H1 (cell line): ENCODE measurements around the gene LY6G6D. TPM values are rescaled to one million over a fixed set of nuclear protein-coding genes. Genes with fewer than 3 reads are reported as not detected.

Experiments
- CTCF ChIA-PET: fragments of 300-600 bp; sonication (Branson Sonifier 250); formaldehyde crosslinking; loops from one replicate; lab custom pipeline; 2021; ENCODE audit not compliant: partially characterized antibody; lab: Charles Lee
- POLR2A ChIA-PET: fragments of 300-600 bp; sonication (Branson Sonifier 250); formaldehyde crosslinking; loops from one replicate; lab custom pipeline; 2021; ENCODE audit warnings: inconsistent platforms; ENCODE audit not compliant: partially characterized antibody; lab: Charles Lee
- DNase-seq, 2 experiments: peaks; one replicate each; pipeline versions ENCODE4 v3.0.0 to v3.0.0-alpha.2; 2010 to 2022; ENCODE audit warnings: low spot score in 2 of 2, low read depth in 1 of 2, mixed read lengths in 1 of 2
- FAIRE-seq: peaks from 2 replicates; lab custom pipeline; 2011; peaks lifted over from hg19 to GRCh38; lab: Jason Lieb, UNC
- H2AFZ ChIP-seq: 2 replicates; pipeline ENCODE4 v1.8.1; 2012; ENCODE audit warnings: low read length, inconsistent platforms
- H2AK5ac ChIP-seq: 2 replicates; pipeline ENCODE4 v1.6.1; 2013; ENCODE audit warnings: low read depth, low read length
- H2BK120ac ChIP-seq: replicated peaks from 2 replicates; pipeline ENCODE3; 2013; ENCODE audit warnings: low read depth, low read length, inconsistent platforms
- H2BK12ac ChIP-seq: 2 replicates; pipeline ENCODE4 v1.6.1; 2013; ENCODE audit warnings: low read depth, low read length
- H2BK15ac ChIP-seq: 2 replicates; pipeline ENCODE4 v1.6.1; 2013; ENCODE audit warnings: low read length
- H2BK20ac ChIP-seq: 2 replicates; pipeline ENCODE4 v1.6.1; 2013; ENCODE audit warnings: low read length
- H2BK5ac ChIP-seq: 2 replicates; pipeline ENCODE4 v1.6.1; 2013; ENCODE audit warnings: low read depth, low read length
- H3K14ac ChIP-seq: 2 replicates; pipeline ENCODE4 v1.6.1; 2013; ENCODE audit warnings: inconsistent platforms; ENCODE audit not compliant: insufficient read length
- H3K18ac ChIP-seq: 2 replicates; pipeline ENCODE4 v1.6.1; 2013; ENCODE audit warnings: low read length; ENCODE audit errors: extremely low read depth
- H3K23ac ChIP-seq: 2 replicates; pipeline ENCODE4 v1.6.1; 2013; ENCODE audit warnings: inconsistent platforms; ENCODE audit not compliant: insufficient read length
- H3K23me2 ChIP-seq: 2 replicates; pipeline ENCODE4 v1.6.1; 2013; ENCODE audit warnings: low read depth, low read length
- H3K27ac ChIP-seq: 2 replicates; pipeline ENCODE4 v1.6.1; 2011; ENCODE audit warnings: low read depth, low read length, inconsistent platforms
- H3K27me3 ChIP-seq, 4 experiments: replicated peaks in 1 of 4; 1 replicate in 1 of 4; 2 replicates in 3 of 4; pipeline versions ENCODE4 v1.6.1 to v1.8.1; 2011 to 2013; ENCODE audit warnings: low read length in 3 of 4, mild to moderate bottlenecking in 3 of 4, inconsistent platforms in 2 of 4, mixed read lengths in 2 of 4, moderate library complexity in 1 of 4; ENCODE audit not compliant: control insufficient read depth in 3 of 4, insufficient read depth in 3 of 4; ENCODE audit errors: extremely low read depth in 1 of 4
- H3K36me3 ChIP-seq, 4 experiments: 2 replicates each; pipeline versions ENCODE4 v1.6.1 to v1.8.1; 2011 to 2013; ENCODE audit warnings: mild to moderate bottlenecking in 4 of 4, low read length in 3 of 4, moderate library complexity in 2 of 4, control low read depth in 1 of 4, inconsistent platforms in 1 of 4; ENCODE audit not compliant: insufficient read depth in 4 of 4, control insufficient read depth in 2 of 4
- H3K4ac ChIP-seq: replicated peaks from 2 replicates; pipeline ENCODE3; 2013; ENCODE audit warnings: low read length, low read depth, mixed read lengths, inconsistent platforms; ENCODE audit not compliant: insufficient read length
- H3K4me1 ChIP-seq, 4 experiments: replicated peaks in 1 of 4; 1 replicate in 1 of 4; 2 replicates in 3 of 4; pipeline versions ENCODE4 v1.6.1 to v1.8.1; 2011 to 2013; ENCODE audit warnings: low read length in 3 of 4, inconsistent platforms in 2 of 4, mixed read lengths in 1 of 4; ENCODE audit not compliant: insufficient read depth in 4 of 4, control insufficient read depth in 3 of 4
- H3K4me2 ChIP-seq, 2 experiments: 2 replicates each; pipeline versions ENCODE4 v1.6.1 to v1.8.1; 2011 to 2013; ENCODE audit warnings: low read depth in 2 of 2, low read length in 2 of 2, control low read depth in 1 of 2, inconsistent platforms in 1 of 2, mild to moderate bottlenecking in 1 of 2; ENCODE audit not compliant: insufficient read depth in 1 of 2
- H3K4me3 ChIP-seq, 4 experiments: fragments of 200-600, 300-600 bp in 1 of 4; sonication (generic), shearing (Covaris generic), sonication (Bioruptor Twin) in 1 of 4; 2 replicates each; pipeline versions ENCODE4 v1.5.1 to v1.8.1; 2011 to 2016; ENCODE audit warnings: low read length in 4 of 4, low read depth in 3 of 4, control low read depth in 2 of 4, inconsistent platforms in 2 of 4, mild to moderate bottlenecking in 2 of 4, mixed read lengths in 1 of 4, moderate library complexity in 1 of 4; ENCODE audit not compliant: insufficient read depth in 2 of 4; ENCODE audit errors: extremely low read depth in 1 of 4
- H3K56ac ChIP-seq: replicated peaks from 2 replicates; pipeline ENCODE3; 2013; ENCODE audit warnings: low read depth, mild to moderate bottlenecking, mixed read lengths, low read length, inconsistent platforms; ENCODE audit not compliant: insufficient read length
- H3K79me1 ChIP-seq: 2 replicates; pipeline ENCODE4 v1.6.1; 2013; ENCODE audit warnings: low read depth, low read length, control low read depth
- H3K79me2 ChIP-seq, 2 experiments: 2 replicates each; pipeline versions ENCODE4 v1.6.1 to v1.8.1; 2012 to 2013; ENCODE audit warnings: low read length in 2 of 2, mild to moderate bottlenecking in 2 of 2, inconsistent platforms in 1 of 2; ENCODE audit not compliant: insufficient read depth in 2 of 2, control insufficient read depth in 1 of 2
- H3K9ac ChIP-seq, 4 experiments: replicated peaks in 1 of 4; 1 replicate in 1 of 4; 2 replicates in 3 of 4; pipeline versions ENCODE4 v1.6.1 to v1.8.1; 2011 to 2013; ENCODE audit warnings: low read depth in 3 of 4, low read length in 3 of 4, control low read depth in 2 of 4, mild to moderate bottlenecking in 2 of 4, moderate library complexity in 2 of 4, inconsistent platforms in 1 of 4; ENCODE audit errors: extremely low read depth in 1 of 4
- H3K9me3 ChIP-seq, 2 experiments: 2 replicates each; pipeline versions ENCODE4 v1.6.1 to v1.8.1; 2012 to 2013; ENCODE audit warnings: mild to moderate bottlenecking in 2 of 2, moderate library complexity in 2 of 2, control low read depth in 1 of 2, inconsistent platforms in 1 of 2, low read depth in 1 of 2, low read length in 1 of 2, mixed read lengths in 1 of 2; ENCODE audit not compliant: insufficient read depth in 2 of 2
- H4K20me1 ChIP-seq, 2 experiments: replicated peaks in 1 of 2; 2 replicates each; pipeline versions ENCODE3 to v1.8.1; 2011 to 2013; ENCODE audit warnings: inconsistent platforms in 2 of 2, low read length in 2 of 2, mild to moderate bottlenecking in 1 of 2; ENCODE audit not compliant: insufficient read depth in 2 of 2, control insufficient read depth in 1 of 2
- H4K5ac ChIP-seq: 2 replicates; pipeline ENCODE4 v1.6.1; 2013; ENCODE audit warnings: low read length, low read depth, mixed read lengths, inconsistent platforms; ENCODE audit not compliant: insufficient read length
- H4K8ac ChIP-seq: 2 replicates; pipeline ENCODE4 v1.8.0; 2013; ENCODE audit warnings: mild to moderate bottlenecking, moderate library complexity, low read length, inconsistent platforms; ENCODE audit not compliant: insufficient read depth; ENCODE audit errors: extremely low read depth
- H4K91ac ChIP-seq: replicated peaks from 2 replicates; pipeline ENCODE3; 2013; ENCODE audit warnings: low read length, mixed read lengths, inconsistent platforms; ENCODE audit not compliant: insufficient read length
- SP1 ChIP-seq: IDR thresholded peaks from 2 replicates; pipeline ENCODE4 v1.6.1; 2011; ENCODE audit warnings: low read depth, low read length
- WGBS, 2 experiments: shearing (Covaris generic) in 1 of 2; methylation state at CpG; one replicate each; pipeline versions ENCODE4 v1.1.6 to v1.1.7; 2013 to 2015; ENCODE audit warnings: low lambda C conversion rate in 2 of 2, mixed read lengths in 2 of 2, inconsistent platforms in 1 of 2, low coverage in 1 of 2, missing lambda C conversion rate in 1 of 2; ENCODE audit not compliant: insufficient replicate concordance in 2 of 2, insufficient coverage in 1 of 2, insufficient read length in 1 of 2; ENCODE audit errors: extremely low coverage in 1 of 2, missing lambda C conversion rate in 1 of 2; 5-methylcytosine and 5-hydroxymethylcytosine counted together
- polyA plus RNA-seq, 7 experiments: library from polyadenylated mRNA; depleted of rRNA in 3 of 7; stranded (reverse) in 5 of 7; unstranded in 2 of 7; fragments of >200 nt in 5 of 7; fragments of 200-250 nt in 2 of 7; gene quantifications; 1 replicate in 5 of 7; 2 replicates in 1 of 7; 4 replicates in 1 of 7; pipeline versions ENCODE4 v1.2.1 to v1.2.3, GENCODE V29; 2011 to 2013; ENCODE audit warnings: missing spikeins in 2 of 7, mixed read lengths in 2 of 7
- total RNA-seq: library from RNA; stranded (reverse); fragmentation: NEBNext Ultra II Directional; extraction: Animal tissue kit (Norgen Biotek cat#: 25700); gene quantifications from 2 replicates; pipeline ENCODE4 v1.2.1, GENCODE V29; 2021

The LY6G6D gene
- total and polyA plus RNA-seq, 2 of the 8 experiments (the other 6 are each of a cell fraction or from before 2014, with no cell fraction given), result 1.8 TPM; not detected in 1

- H2BK12ac ChIP-seq, result peak overlapping the region; percentile 92; the same call in 1 of the 2 replicates
- H3K23me2 ChIP-seq, result peaks cover 2% of the 10 kb centered on the region; the same call in 1 of the 2 replicates
- DNase-seq (peak; percentile 87 to 96), FAIRE-seq (peak; percentile 52)
- peak overlapping the region; percentile 49; the same call in 1 of the 2 replicates for H3K27ac ChIP-seq
- peak overlapping the region; percentile 31 to 90 for H3K4me2 ChIP-seq
- H3K79me2 ChIP-seq, result peaks cover 0 to 9% of the 10 kb centered on the region in 2 experiments; a peak in 2 of 4 replicates
- H3K56ac ChIP-seq, result peak overlapping the region; percentile 87
- peaks cover 8 to 19% (median 11%) of the 10 kb centered on the region in 4 experiments for H3K4me1 ChIP-seq
- H3K14ac ChIP-seq, result no peak overlapping the region
- CTCF ChIA-PET, result interaction anchor here (0.5 to 8.9 kb wide), 31 partner anchors 9 to 231 kb away, joined by 3 to 89 read pairs (median 5); partner anchors contain the start of genes ABHD16A, C6orf47, LSM2 and LY6G5C
- peak overlapping the region; percentile 92; the same call in 1 of the 2 replicates for H2AFZ ChIP-seq
- H3K4ac ChIP-seq, result no peak overlapping the region
- peak overlapping the region; percentile 84 for H4K5ac ChIP-seq
- H3K79me1 ChIP-seq, result peaks cover 11% of the 10 kb centered on the region; the same call in 1 of the 2 replicates
- H2BK5ac ChIP-seq, result no peak overlapping the region; the same call in none of the 2 replicates
- H3K4me3 ChIP-seq, result peak overlapping the region; percentile 56 to 91 (median 83)
- no peak overlapping the region for H3K23ac ChIP-seq
- H2BK20ac ChIP-seq, result no peak overlapping the region
- no peaks in the 10 kb centered on the region for H3K27me3 ChIP-seq
- H4K20me1 ChIP-seq, result peaks cover 4 to 5% of the 10 kb centered on the region in 2 experiments
- no peak overlapping the region for H2AK5ac ChIP-seq
- peak overlapping the region; percentile 12 for H4K91ac ChIP-seq
- no peaks in the 10 kb centered on the region for H3K9me3 ChIP-seq
- H3K18ac ChIP-seq, result peak overlapping the region; percentile 52
- peak overlapping the region; percentile 86; the same call in 1 of the 2 replicates for H4K8ac ChIP-seq
- peak overlapping the region; percentile 62 to 75 (median 71) for H3K9ac ChIP-seq
- peaks cover 10 to 40% (median 33%) of the 10 kb centered on the region in 4 experiments for H3K36me3 ChIP-seq
- H2BK120ac ChIP-seq, result no peak overlapping the region
- POLR2A ChIA-PET, result interaction anchor here (0.5 to 4.2 kb wide), 37 partner anchors 9 to 1243 kb away, joined by 3 to 57 read pairs (median 5); partner anchors contain the start of genes ABHD16A, ATP6V1G2, BAG6 and C6orf47
- 2% methylated on average over 29 of the region's 29 CpGs; no CpG with 5 or more reads in 1 of the 2 experiments for WGBS, 2 experiments
- peak overlapping the region; percentile 40; the same call in 1 of the 2 replicates for H2BK15ac ChIP-seq
- peak; percentile 87 for TF ChIP-seq SP1
These were observed 14.4 kb downstream of the LY6G6D start for GRCh38 chr6:31729515-31729978.
